ENCODE data around the gene MACO1.
A peak's percentile ranks its signal among the peaks of the same experiment; 100 is the strongest.

MACO1 gene

GRCh38 chr1:25544819-25545218 is 114.1 kb downstream of the MACO1 start:
- DNase-seq (ENCODE audit: low read depth) = peak; percentile 41
- peak overlapping the region; percentile 68 for H3K4me3 ChIP-seq (ENCODE audit: low read length)
- TF ChIP-seq, protein P1, sequence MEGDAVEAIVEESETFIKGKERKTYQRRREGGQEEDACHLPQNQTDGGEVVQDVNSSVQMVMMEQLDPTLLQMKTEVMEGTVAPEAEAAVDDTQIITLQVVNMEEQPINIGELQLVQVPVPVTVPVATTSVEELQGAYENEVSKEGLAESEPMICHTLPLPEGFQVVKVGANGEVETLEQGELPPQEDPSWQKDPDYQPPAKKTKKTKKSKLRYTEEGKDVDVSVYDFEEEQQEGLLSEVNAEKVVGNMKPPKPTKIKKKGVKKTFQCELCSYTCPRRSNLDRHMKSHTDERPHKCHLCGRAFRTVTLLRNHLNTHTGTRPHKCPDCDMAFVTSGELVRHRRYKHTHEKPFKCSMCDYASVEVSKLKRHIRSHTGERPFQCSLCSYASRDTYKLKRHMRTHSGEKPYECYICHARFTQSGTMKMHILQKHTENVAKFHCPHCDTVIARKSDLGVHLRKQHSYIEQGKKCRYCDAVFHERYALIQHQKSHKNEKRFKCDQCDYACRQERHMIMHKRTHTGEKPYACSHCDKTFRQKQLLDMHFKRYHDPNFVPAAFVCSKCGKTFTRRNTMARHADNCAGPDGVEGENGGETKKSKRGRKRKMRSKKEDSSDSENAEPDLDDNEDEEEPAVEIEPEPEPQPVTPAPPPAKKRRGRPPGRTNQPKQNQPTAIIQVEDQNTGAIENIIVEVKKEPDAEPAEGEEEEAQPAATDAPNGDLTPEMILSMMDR (IDR thresholded peaks at IDR 0.05; ENCODE audit: insufficient read depth, low read depth, low read length, missing control alignments) = no peak

DNA sequence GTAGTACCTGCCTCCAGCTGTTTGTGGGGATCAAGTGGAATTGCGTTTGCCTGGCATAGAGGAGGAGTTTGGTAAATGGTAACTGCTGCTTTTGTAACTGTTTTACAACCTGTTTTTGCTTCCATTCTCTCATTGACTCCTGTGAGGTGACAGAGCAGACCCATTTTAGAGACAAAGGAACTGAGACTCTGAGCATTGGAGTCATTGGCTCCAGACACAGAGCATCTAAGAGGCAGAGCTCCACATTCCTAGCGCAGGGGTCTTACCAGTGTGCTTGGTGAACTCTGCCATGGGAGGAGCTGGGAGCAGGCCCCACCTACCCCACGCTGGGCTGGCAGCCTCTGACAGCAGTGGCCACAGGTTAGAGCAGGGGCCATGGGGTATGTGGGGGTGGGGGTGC is 115.1 kb downstream of the MACO1 start:
- no peak for DNase-seq (ENCODE audit: low read depth)
- no peak overlapping the region for H3K4me3 ChIP-seq (ENCODE audit: low read length)
- TF ChIP-seq, protein P1 (IDR thresholded peaks at IDR 0.05; ENCODE audit: insufficient read depth, low read depth, low read length, missing control alignments) = no peak

- no peak overlapping the region for H3K4me3 ChIP-seq (ENCODE audit: low read length)
- TF ChIP-seq, protein P1 (IDR thresholded peaks at IDR 0.05; ENCODE audit: insufficient read depth, low read depth, low read length, missing control alignments) = no peak
- DNase-seq (ENCODE audit: low read depth) = no peak
Measured at GRCh38 chr1:25546193-25546592, 115.5 kb downstream of the MACO1 start.

DNA sequence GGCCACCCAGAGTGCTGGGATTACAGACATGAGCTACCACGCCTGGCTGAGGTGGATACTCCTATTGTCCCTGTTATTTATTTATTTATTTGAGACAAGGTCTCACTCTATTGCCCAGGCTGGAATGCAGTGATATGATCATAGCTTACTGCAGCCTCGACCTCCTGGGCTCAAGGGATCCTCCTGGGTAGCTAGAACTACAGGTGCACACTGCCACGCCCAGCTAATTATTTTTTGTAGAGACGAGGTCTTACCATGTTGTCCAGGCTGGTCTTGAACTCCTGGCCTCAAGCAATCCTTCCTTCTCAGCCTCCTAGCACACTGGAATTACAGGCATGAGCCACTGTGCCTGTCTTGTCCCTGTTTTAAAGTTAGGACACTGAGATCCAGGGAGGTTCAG is 117.9 kb downstream of the MACO1 start:
- DNase-seq (ENCODE audit: low read depth) = no peak
- TF ChIP-seq, protein P1 (IDR thresholded peaks at IDR 0.05; ENCODE audit: insufficient read depth, low read depth, low read length, missing control alignments) = no peak
- no peak overlapping the region for H3K4me3 ChIP-seq (ENCODE audit: low read length)

- H3K4me3 ChIP-seq (ENCODE audit: low read length) = no peak overlapping the region
- TF ChIP-seq, protein P1 (IDR thresholded peaks at IDR 0.05; ENCODE audit: insufficient read depth, low read depth, low read length, missing control alignments) = no peak
- peak; percentile 65 for DNase-seq (ENCODE audit: low read depth)
Measured at GRCh38 chr1:25549273-25550154, 118.8 kb downstream of the MACO1 start.
